ENCODE measurements around the gene KRTAP13-2. TPM values are rescaled to one million over a fixed set of nuclear protein-coding genes. Genes with fewer than 3 reads are reported as not detected.

The KRTAP13-2 gene
- total RNA-seq, 1 experiment from 2014 or later, result not detected

GRCh38 chr21:30338717-30339116 is 33.4 kb downstream of the KRTAP13-2 start:
- no peaks in the 10 kb centered on the region for H3K36me3 ChIP-seq
- H3K4me1 ChIP-seq (replicated peaks), result no peaks in the 10 kb centered on the region
- DNase-seq (ENCODE audit: low read depth in 1 of 2, low spot score in 2 of 2), result no peak
- no peaks in the 10 kb centered on the region for H3K27me3 ChIP-seq (replicated peaks)
- H3K27ac ChIP-seq, result no peak overlapping the region
- H3K4me3 ChIP-seq, result no peak overlapping the region
- no peaks in the 10 kb centered on the region for H3K9me3 ChIP-seq (replicated peaks)

- no peaks in the 10 kb centered on the region for H3K27me3 ChIP-seq (replicated peaks)
- no peaks in the 10 kb centered on the region for H3K36me3 ChIP-seq
- H3K9me3 ChIP-seq (replicated peaks), result no peaks in the 10 kb centered on the region
Observed at GRCh38 chr21:30337772-30338171, 34.3 kb downstream of the KRTAP13-2 start.

GRCh38 chr21:30337276-30337744 is 34.8 kb downstream of the KRTAP13-2 start, which contains the start of gene KRTAP27-1:
KRTAP27-1 (minus strand) TSS chr21:30337694; CDS start chr21:30337668, 26 bp downstream.
- H3K27me3 ChIP-seq (replicated peaks), result no peaks in the 10 kb centered on the region
- no peak within 1 kb of the TSS for H3K27ac ChIP-seq

More at GRCh38 chr21:30337772-30338171, 34.3 kb downstream of the KRTAP13-2 start:
- no peak for DNase-seq (ENCODE audit: low read depth in 1 of 2, low spot score in 2 of 2)
- Histone ChIP-seq H3K4me1 (replicated peaks) (no peaks in the 10 kb centered on the region), H3K4me3 (no peak overlapping the region), H3K27ac (no peak overlapping the region)

GRCh38 chr21:30336596-30336995 is 35.5 kb downstream of the KRTAP13-2 start:
- H3K36me3 ChIP-seq, result no peaks in the 10 kb centered on the region
- H3K27ac ChIP-seq, result no peak overlapping the region
- no peaks in the 10 kb centered on the region for H3K4me1 ChIP-seq (replicated peaks)
- H3K27me3 ChIP-seq (replicated peaks), result no peaks in the 10 kb centered on the region
- DNase-seq (ENCODE audit: low read depth in 1 of 2, low spot score in 2 of 2), result no peak
- no peaks in the 10 kb centered on the region for H3K9me3 ChIP-seq (replicated peaks)
- no peak overlapping the region for H3K4me3 ChIP-seq

More at GRCh38 chr21:30337276-30337744, 34.8 kb downstream of the KRTAP13-2 start, which contains the start of gene KRTAP27-1:
- Histone ChIP-seq H3K4me1 (replicated peaks) (no peaks in the 10 kb centered on the region), H3K9me3 (replicated peaks) (no peaks in the 10 kb centered on the region), H3K36me3 (no peaks in the 10 kb centered on the region), H3K4me3 (no peak within 1 kb of the TSS)
- DNase-seq (ENCODE audit: low read depth in 1 of 2, low spot score in 2 of 2), result no peak

GRCh38 chr21:30333736-30334135 is 38.3 kb downstream of the KRTAP13-2 start:
- DNase-seq (ENCODE audit: low read depth in 1 of 2, low spot score in 2 of 2), result no peak
- Histone ChIP-seq H3K4me1 (replicated peaks) (no peaks in the 10 kb centered on the region), H3K9me3 (replicated peaks) (no peaks in the 10 kb centered on the region), H3K27ac (no peak overlapping the region), H3K36me3 (no peaks in the 10 kb centered on the region), H3K27me3 (replicated peaks) (no peaks in the 10 kb centered on the region), H3K4me3 (no peak overlapping the region)

- DNase-seq (ENCODE audit: low read depth in 1 of 2, low spot score in 2 of 2), result no peak
- H3K27me3 ChIP-seq (replicated peaks), result no peaks in the 10 kb centered on the region
- H3K4me1 ChIP-seq (replicated peaks), result no peaks in the 10 kb centered on the region
- H3K4me3 ChIP-seq, result no peak overlapping the region
- no peaks in the 10 kb centered on the region for H3K9me3 ChIP-seq (replicated peaks)
- no peaks in the 10 kb centered on the region for H3K36me3 ChIP-seq
- H3K27ac ChIP-seq, result no peak overlapping the region
Observed at GRCh38 chr21:30332681-30333080, 39.4 kb downstream of the KRTAP13-2 start.

GRCh38 chr21:30329203-30329875 is 42.7 kb downstream of the KRTAP13-2 start:
- no peak overlapping the region for H3K27ac ChIP-seq
- no peak overlapping the region for H3K4me3 ChIP-seq
- H3K36me3 ChIP-seq, result no peaks in the 10 kb centered on the region
- no peaks in the 10 kb centered on the region for H3K4me1 ChIP-seq (replicated peaks)
- no peaks in the 10 kb centered on the region for H3K9me3 ChIP-seq (replicated peaks)
- no peak for DNase-seq (ENCODE audit: low read depth in 1 of 2, low spot score in 2 of 2)
- H3K27me3 ChIP-seq (replicated peaks), result no peaks in the 10 kb centered on the region

GRCh38 chr21:30326390-30326789 is 45.7 kb downstream of the KRTAP13-2 start:
- Histone ChIP-seq H3K27me3 (replicated peaks) (no peaks in the 10 kb centered on the region), H3K27ac (no peak overlapping the region), H3K36me3 (no peaks in the 10 kb centered on the region), H3K4me1 (replicated peaks) (no peaks in the 10 kb centered on the region), H3K4me3 (no peak overlapping the region), H3K9me3 (replicated peaks) (no peaks in the 10 kb centered on the region)
- DNase-seq (ENCODE audit: low read depth in 1 of 2, low spot score in 2 of 2), result no peak

Other genes with a start within 250 kb of the KRTAP13-2 start
- gene CLDN17, start 205.5 kb downstream of the KRTAP13-2 start, total RNA-seq (2014; rRNA removed; shearing (Covaris generic)), result not detected in 2 replicates
- not detected in 2 replicates for gene CLDN8, start 156.2 kb downstream of the KRTAP13-2 start, total RNA-seq (2014; rRNA removed; shearing (Covaris generic))
- gene KRTAP24-1, start 89.3 kb downstream of the KRTAP13-2 start, total RNA-seq (2014; rRNA removed; shearing (Covaris generic)), result not detected in 2 replicates
- gene KRTAP25-1, start 82.8 kb downstream of the KRTAP13-2 start, total RNA-seq (2014; rRNA removed; shearing (Covaris generic)), result not detected in 2 replicates
- not detected in 2 replicates for gene KRTAP26-1, start 52.0 kb downstream of the KRTAP13-2 start, total RNA-seq (2014; rRNA removed; shearing (Covaris generic))
- gene KRTAP27-1, start 34.6 kb downstream of the KRTAP13-2 start, total RNA-seq (2014; rRNA removed; shearing (Covaris generic)), result not detected in 2 replicates
- not detected in 2 replicates for gene KRTAP23-1, start 23.7 kb downstream of the KRTAP13-2 start, total RNA-seq (2014; rRNA removed; shearing (Covaris generic))
- gene KRTAP13-1, start 23.8 kb upstream of the KRTAP13-2 start, total RNA-seq (2014; rRNA removed; shearing (Covaris generic)), result not detected in 2 replicates
- gene KRTAP13-3, start 53.7 kb upstream of the KRTAP13-2 start, total RNA-seq (2014; rRNA removed; shearing (Covaris generic)), result not detected in 2 replicates
- gene KRTAP13-4, start 57.9 kb upstream of the KRTAP13-2 start, total RNA-seq (2014; rRNA removed; shearing (Covaris generic)), result not detected in 2 replicates
- gene KRTAP15-1, start 68.0 kb upstream of the KRTAP13-2 start, total RNA-seq (2014; rRNA removed; shearing (Covaris generic)), result not detected in 2 replicates
- gene KRTAP19-1, start 108.1 kb upstream of the KRTAP13-2 start, total RNA-seq (2014; rRNA removed; shearing (Covaris generic)), result not detected in 2 replicates
- not detected in 2 replicates for gene KRTAP19-2, start 115.2 kb upstream of the KRTAP13-2 start, total RNA-seq (2014; rRNA removed; shearing (Covaris generic))
- not detected in 2 replicates for gene KRTAP19-3, start 119.7 kb upstream of the KRTAP13-2 start, total RNA-seq (2014; rRNA removed; shearing (Covaris generic))
- gene KRTAP19-4, start 124.9 kb upstream of the KRTAP13-2 start, total RNA-seq (2014; rRNA removed; shearing (Covaris generic)), result not detected in 2 replicates
- not detected in 2 replicates for gene KRTAP19-5, start 129.9 kb upstream of the KRTAP13-2 start, total RNA-seq (2014; rRNA removed; shearing (Covaris generic))
- not detected in 2 replicates for gene KRTAP19-6, start 169.6 kb upstream of the KRTAP13-2 start, total RNA-seq (2014; rRNA removed; shearing (Covaris generic))
- not detected in 2 replicates for gene KRTAP19-7, start 189.0 kb upstream of the KRTAP13-2 start, total RNA-seq (2014; rRNA removed; shearing (Covaris generic))
- not detected in 2 replicates for gene KRTAP22-2, start 218.1 kb upstream of the KRTAP13-2 start, total RNA-seq (2014; rRNA removed; shearing (Covaris generic))
- not detected in 2 replicates for gene KRTAP6-3, start 220.2 kb upstream of the KRTAP13-2 start, total RNA-seq (2014; rRNA removed; shearing (Covaris generic))
- gene KRTAP6-2, start 226.6 kb upstream of the KRTAP13-2 start, total RNA-seq (2014; rRNA removed; shearing (Covaris generic)), result not detected in 2 replicates
- gene KRTAP22-1, start 228.8 kb upstream of the KRTAP13-2 start, total RNA-seq (2014; rRNA removed; shearing (Covaris generic)), result not detected in 2 replicates
- gene KRTAP6-1, start 241.7 kb upstream of the KRTAP13-2 start, total RNA-seq (2014; rRNA removed; shearing (Covaris generic)), result not detected in 2 replicates
- not detected in 2 replicates for gene KRTAP20-1, start 244.2 kb upstream of the KRTAP13-2 start, total RNA-seq (2014; rRNA removed; shearing (Covaris generic))
- not detected in 2 replicates for gene KRTAP20-4, start 248.4 kb upstream of the KRTAP13-2 start, total RNA-seq (2014; rRNA removed; shearing (Covaris generic))

All from SJSA1 (cell line).